ENCODE measurements around the gene ZNF423.

Gene ZNF423

GRCh38 chr16:49806446-49806845, 49.5 kb downstream of the ZNF423 start:
- no peak for ATAC-seq
- no peak overlapping the region for H3K27ac Mint-ChIP-seq
- H3K4me1 Mint-ChIP-seq = no peaks in the 10 kb centered on the region

GRCh38 chr16:49801290-49801689, 54.6 kb downstream of the ZNF423 start:
- H3K4me3 Mint-ChIP-seq = no peak overlapping the region
- H3K9me3 Mint-ChIP-seq = no peaks in the 10 kb centered on the region
- no peaks in the 10 kb centered on the region for H3K4me1 Mint-ChIP-seq
- DNase-seq = no peak
- H3K27ac Mint-ChIP-seq = no peak overlapping the region
- H3K36me3 Mint-ChIP-seq (ENCODE audit: low read depth) = no peaks in the 10 kb centered on the region
- peaks cover 1% of the 10 kb centered on the region for H3K27me3 Mint-ChIP-seq
- ATAC-seq = no peak

More at GRCh38 chr16:49806446-49806845, 49.5 kb downstream of the ZNF423 start:
- Mint-ChIP-seq H3K9me3 (no peaks in the 10 kb centered on the region), H3K4me3 (no peak overlapping the region), H3K36me3 (ENCODE audit: low read depth) (no peaks in the 10 kb centered on the region), H3K27me3 (peaks cover 1% of the 10 kb centered on the region)
- no peak for DNase-seq

- Mint-ChIP-seq H3K4me3 (no peak overlapping the region), H3K9me3 (no peaks in the 10 kb centered on the region), H3K27me3 (peaks cover 1% of the 10 kb centered on the region), H3K36me3 (ENCODE audit: low read depth) (no peaks in the 10 kb centered on the region), H3K4me1 (no peaks in the 10 kb centered on the region), H3K27ac (no peak overlapping the region)
- ATAC-seq (peak; percentile 19), DNase-seq (no peak)
Observed at GRCh38 chr16:49800876-49801275, 55.0 kb downstream of the ZNF423 start.

GRCh38 chr16:49800441-49800840, 55.5 kb downstream of the ZNF423 start:
- no peaks in the 10 kb centered on the region for H3K4me1 Mint-ChIP-seq
- no peak overlapping the region for H3K27ac Mint-ChIP-seq
- no peaks in the 10 kb centered on the region for H3K36me3 Mint-ChIP-seq (ENCODE audit: low read depth)
- H3K4me3 Mint-ChIP-seq = no peak overlapping the region
- DNase-seq (no peak), ATAC-seq (no peak)
- H3K9me3 Mint-ChIP-seq = no peaks in the 10 kb centered on the region
- H3K27me3 Mint-ChIP-seq = peaks cover 1% of the 10 kb centered on the region

GRCh38 chr16:49799172-49799571, 56.7 kb downstream of the ZNF423 start:
- ATAC-seq = no peak
- Mint-ChIP-seq H3K4me1 (no peaks in the 10 kb centered on the region), H3K27me3 (peaks cover 1% of the 10 kb centered on the region), H3K27ac (no peak overlapping the region), H3K4me3 (no peak overlapping the region), H3K36me3 (ENCODE audit: low read depth) (no peaks in the 10 kb centered on the region), H3K9me3 (no peaks in the 10 kb centered on the region)
- no peak for DNase-seq

- no peaks in the 10 kb centered on the region for H3K4me1 Mint-ChIP-seq
- H3K27ac Mint-ChIP-seq = no peak overlapping the region
- H3K36me3 Mint-ChIP-seq (ENCODE audit: low read depth) = no peaks in the 10 kb centered on the region
- H3K27me3 Mint-ChIP-seq = no peaks in the 10 kb centered on the region
- no peak for ATAC-seq
- DNase-seq = no peak
- H3K9me3 Mint-ChIP-seq = no peaks in the 10 kb centered on the region
- H3K4me3 Mint-ChIP-seq = no peak overlapping the region
Observed at GRCh38 chr16:49795513-49795912, 60.4 kb downstream of the ZNF423 start.

GRCh38 chr16:49793244-49793643, 62.7 kb downstream of the ZNF423 start:
- H3K36me3 Mint-ChIP-seq (ENCODE audit: low read depth) = no peaks in the 10 kb centered on the region
- H3K4me1 Mint-ChIP-seq = no peaks in the 10 kb centered on the region
- H3K4me3 Mint-ChIP-seq = no peak overlapping the region
- no peak overlapping the region for H3K27ac Mint-ChIP-seq
- no peaks in the 10 kb centered on the region for H3K9me3 Mint-ChIP-seq
- no peak for DNase-seq
- no peaks in the 10 kb centered on the region for H3K27me3 Mint-ChIP-seq
- ATAC-seq = no peak

- DNase-seq (no peak), ATAC-seq (no peak)
- no peaks in the 10 kb centered on the region for H3K4me1 Mint-ChIP-seq
- H3K4me3 Mint-ChIP-seq = no peak overlapping the region
- H3K27me3 Mint-ChIP-seq = no peaks in the 10 kb centered on the region
- H3K9me3 Mint-ChIP-seq = no peaks in the 10 kb centered on the region
- no peaks in the 10 kb centered on the region for H3K36me3 Mint-ChIP-seq (ENCODE audit: low read depth)
- H3K27ac Mint-ChIP-seq = no peak overlapping the region
Observed at GRCh38 chr16:49789616-49790015, 66.3 kb downstream of the ZNF423 start.

- Mint-ChIP-seq H3K36me3 (ENCODE audit: low read depth) (no peaks in the 10 kb centered on the region), H3K9me3 (no peaks in the 10 kb centered on the region), H3K27me3 (no peaks in the 10 kb centered on the region), H3K27ac (no peak overlapping the region), H3K4me3 (no peak overlapping the region), H3K4me1 (no peaks in the 10 kb centered on the region)
- no peak for DNase-seq
- no peak for ATAC-seq
Observed at GRCh38 chr16:49788986-49789385, 66.9 kb downstream of the ZNF423 start.

- no peak overlapping the region for H3K4me3 Mint-ChIP-seq
- no peak for DNase-seq
- H3K27ac Mint-ChIP-seq = no peak overlapping the region
- H3K9me3 Mint-ChIP-seq = no peaks in the 10 kb centered on the region
- H3K36me3 Mint-ChIP-seq (ENCODE audit: low read depth) = no peaks in the 10 kb centered on the region
- no peaks in the 10 kb centered on the region for H3K27me3 Mint-ChIP-seq
- no peak for ATAC-seq
- no peaks in the 10 kb centered on the region for H3K4me1 Mint-ChIP-seq
Observed at GRCh38 chr16:49788572-49788971, 67.3 kb downstream of the ZNF423 start.

- H3K27ac Mint-ChIP-seq = no peak overlapping the region
- H3K4me3 Mint-ChIP-seq = no peak overlapping the region
- ATAC-seq = no peak
- H3K36me3 Mint-ChIP-seq (ENCODE audit: low read depth) = no peaks in the 10 kb centered on the region
- no peaks in the 10 kb centered on the region for H3K9me3 Mint-ChIP-seq
- DNase-seq = no peak
- no peaks in the 10 kb centered on the region for H3K4me1 Mint-ChIP-seq
- H3K27me3 Mint-ChIP-seq = no peaks in the 10 kb centered on the region
Observed at GRCh38 chr16:49786926-49787557, 68.9 kb downstream of the ZNF423 start.

- no peak for ATAC-seq
- no peak for DNase-seq
- Mint-ChIP-seq H3K4me1 (no peaks in the 10 kb centered on the region), H3K4me3 (no peak overlapping the region), H3K27me3 (no peaks in the 10 kb centered on the region), H3K36me3 (ENCODE audit: low read depth) (no peaks in the 10 kb centered on the region), H3K27ac (no peak overlapping the region), H3K9me3 (no peaks in the 10 kb centered on the region)
Observed at GRCh38 chr16:49785970-49786369, 69.9 kb downstream of the ZNF423 start.

- no peak overlapping the region for H3K4me3 Mint-ChIP-seq
- ATAC-seq = no peak
- H3K27ac Mint-ChIP-seq = no peak overlapping the region
- no peak for DNase-seq
- no peaks in the 10 kb centered on the region for H3K4me1 Mint-ChIP-seq
- no peaks in the 10 kb centered on the region for H3K36me3 Mint-ChIP-seq (ENCODE audit: low read depth)
- no peaks in the 10 kb centered on the region for H3K9me3 Mint-ChIP-seq
- no peaks in the 10 kb centered on the region for H3K27me3 Mint-ChIP-seq
Observed at GRCh38 chr16:49782405-49782804, 73.5 kb downstream of the ZNF423 start.

- H3K4me3 Mint-ChIP-seq = no peak overlapping the region
- no peaks in the 10 kb centered on the region for H3K27me3 Mint-ChIP-seq
- no peaks in the 10 kb centered on the region for H3K4me1 Mint-ChIP-seq
- H3K36me3 Mint-ChIP-seq (ENCODE audit: low read depth) = no peaks in the 10 kb centered on the region
- ATAC-seq (no peak), DNase-seq (no peak)
- H3K9me3 Mint-ChIP-seq = no peaks in the 10 kb centered on the region
- no peak overlapping the region for H3K27ac Mint-ChIP-seq
Observed at GRCh38 chr16:49781401-49781800, 74.5 kb downstream of the ZNF423 start.

GRCh38 chr16:49780433-49780832, 75.5 kb downstream of the ZNF423 start:
- Mint-ChIP-seq H3K27me3 (no peaks in the 10 kb centered on the region), H3K9me3 (no peaks in the 10 kb centered on the region), H3K27ac (no peak overlapping the region), H3K4me1 (no peaks in the 10 kb centered on the region), H3K4me3 (no peak overlapping the region), H3K36me3 (ENCODE audit: low read depth) (no peaks in the 10 kb centered on the region)
- DNase-seq (no peak), ATAC-seq (no peak)

GRCh38 chr16:49779979-49780378, 75.9 kb downstream of the ZNF423 start:
- Mint-ChIP-seq H3K27me3 (no peaks in the 10 kb centered on the region), H3K36me3 (ENCODE audit: low read depth) (no peaks in the 10 kb centered on the region), H3K27ac (no peak overlapping the region), H3K4me1 (no peaks in the 10 kb centered on the region), H3K9me3 (no peaks in the 10 kb centered on the region), H3K4me3 (no peak overlapping the region)
- no peak for DNase-seq
- no peak for ATAC-seq

All from activated naive CD8-positive, alpha-beta T cell treated with anti-CD3 and anti-CD28 coated beads, Interleukin-2, amount 50 U/mL, for 24 hours (primary cell).